OCI-LY3 (cell line): ENCODE data around the gene NBEA.

Source experiments
- EZH2phosphoT487 ChIP-seq: fragments of 200-600 bp; shearing (Covaris generic); IDR thresholded peaks from 2 replicates; pipeline ENCODE4 v1.6.1; 2018; ENCODE audit warnings: antibody characterized with exemption, mixed run types, low read depth
- TF ChIP-seq, protein P1 (sequence below): fragments of 200-600, 300-600 bp; sonication (generic); IDR thresholded peaks from 2 replicates; pipeline ENCODE4 v1.5.1; 2014; ENCODE audit warnings: antibody characterized with exemption, low read length, low read depth

DNA sequence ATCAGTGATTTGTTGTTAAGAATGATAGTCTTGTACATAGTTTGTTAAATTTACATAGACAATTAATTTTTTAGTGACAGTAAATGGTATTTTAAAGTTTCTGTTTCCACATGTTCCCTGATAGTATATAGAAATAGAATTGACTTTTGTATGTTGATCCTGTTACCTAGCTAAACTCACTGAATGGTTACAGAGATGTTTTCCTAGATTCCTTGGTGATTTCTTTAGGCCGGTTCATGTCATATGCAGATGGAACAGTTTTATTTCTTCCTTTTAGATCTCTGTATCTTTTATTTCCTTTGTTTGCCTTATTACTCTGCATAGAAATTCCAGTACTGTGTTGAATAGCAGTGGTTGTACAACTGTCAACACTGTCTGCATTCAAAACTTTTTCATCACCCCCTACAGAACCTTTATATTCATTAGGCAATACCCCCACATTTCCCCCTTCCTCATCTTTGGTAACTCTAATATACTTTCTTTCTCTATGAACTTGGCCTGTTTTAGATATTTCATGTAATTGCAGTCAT, 86.3 kb downstream of the NBEA start:
- TF ChIP-seq, protein P1, sequence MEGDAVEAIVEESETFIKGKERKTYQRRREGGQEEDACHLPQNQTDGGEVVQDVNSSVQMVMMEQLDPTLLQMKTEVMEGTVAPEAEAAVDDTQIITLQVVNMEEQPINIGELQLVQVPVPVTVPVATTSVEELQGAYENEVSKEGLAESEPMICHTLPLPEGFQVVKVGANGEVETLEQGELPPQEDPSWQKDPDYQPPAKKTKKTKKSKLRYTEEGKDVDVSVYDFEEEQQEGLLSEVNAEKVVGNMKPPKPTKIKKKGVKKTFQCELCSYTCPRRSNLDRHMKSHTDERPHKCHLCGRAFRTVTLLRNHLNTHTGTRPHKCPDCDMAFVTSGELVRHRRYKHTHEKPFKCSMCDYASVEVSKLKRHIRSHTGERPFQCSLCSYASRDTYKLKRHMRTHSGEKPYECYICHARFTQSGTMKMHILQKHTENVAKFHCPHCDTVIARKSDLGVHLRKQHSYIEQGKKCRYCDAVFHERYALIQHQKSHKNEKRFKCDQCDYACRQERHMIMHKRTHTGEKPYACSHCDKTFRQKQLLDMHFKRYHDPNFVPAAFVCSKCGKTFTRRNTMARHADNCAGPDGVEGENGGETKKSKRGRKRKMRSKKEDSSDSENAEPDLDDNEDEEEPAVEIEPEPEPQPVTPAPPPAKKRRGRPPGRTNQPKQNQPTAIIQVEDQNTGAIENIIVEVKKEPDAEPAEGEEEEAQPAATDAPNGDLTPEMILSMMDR, result no peak
- no peak for TF ChIP-seq EZH2phosphoT487
